HTERT RPE-1 (cell line): ENCODE measurements around the gene HDAC7.

ENCODE experiments used
- in situ Hi-C: fragments of 300-500 bp; cut with MboI; formaldehyde crosslinking; loops from 4 replicates; pipeline ENCODE4 v1.14.3; 2020; ENCODE audit warnings: low sequenced_read_pairs

HDAC7 gene

GRCh38 chr12:47782372-47782770 lies 37.3 kb downstream of the HDAC7 start:
- in situ Hi-C loops: no loop called here

- in situ Hi-C loops: no loop called here
These were observed 38.0 kb downstream of the HDAC7 start for GRCh38 chr12:47781479-47782371.

- in situ Hi-C loops: no loop called here
These were observed 39.7 kb downstream of the HDAC7 start for GRCh38 chr12:47779943-47780504.

GRCh38 chr12:47779301-47779942 lies 40.3 kb downstream of the HDAC7 start:
- in situ Hi-C loops: no loop called here

GRCh38 chr12:47778881-47779280 lies 40.8 kb downstream of the HDAC7 start:
- in situ Hi-C loops: no loop called here

GRCh38 chr12:47777741-47778558 lies 41.8 kb downstream of the HDAC7 start:
- in situ Hi-C loops: no loop called here

GRCh38 chr12:47777151-47777550 lies 42.6 kb downstream of the HDAC7 start:
- in situ Hi-C loops: no loop called here

GRCh38 chr12:47776471-47777143 lies 43.1 kb downstream of the HDAC7 start:
- in situ Hi-C loops: no loop called here

GRCh38 chr12:47775100-47775911 lies 44.4 kb downstream of the HDAC7 start:
- in situ Hi-C loops: no loop called here

- in situ Hi-C loops: no loop called here
These were observed 45.0 kb downstream of the HDAC7 start for GRCh38 chr12:47774663-47775062.

GRCh38 chr12:47773858-47774580 lies 45.7 kb downstream of the HDAC7 start:
- in situ Hi-C loops: no loop called here

GRCh38 chr12:47773062-47773857 lies 46.4 kb downstream of the HDAC7 start, which contains the start of gene SLC48A1:
SLC48A1 (plus strand) TSS chr12:47773238; CDS start chr12:47773305, 67 bp downstream.
- in situ Hi-C loops: no loop called here

- in situ Hi-C loops: no loop called here
These were observed 47.0 kb downstream of the HDAC7 start for GRCh38 chr12:47772738-47773061.

- in situ Hi-C loops: no loop called here
These were observed 47.5 kb downstream of the HDAC7 start for GRCh38 chr12:47772094-47772660.

GRCh38 chr12:47771304-47771703 lies 48.4 kb downstream of the HDAC7 start:
- in situ Hi-C loops: no loop called here

- in situ Hi-C loops: no loop called here
These were observed 49.5 kb downstream of the HDAC7 start for GRCh38 chr12:47770086-47770726.
